GM21381 (cell line): ENCODE results near the gene KCNMA1.

ENCODE experiments used
- ATAC-seq: cut with Tn5 transposase; IDR thresholded peaks from one replicate; pipeline ENCODE4 v1.9.1; 2021; ENCODE audit warnings: mild to moderate bottlenecking, moderate library complexity; ENCODE audit not compliant: unreplicated experiment

Gene KCNMA1

GRCh38 chr10:76945166-76945565 lies 692.4 kb downstream of the KCNMA1 start:
- no peak for ATAC-seq

GRCh38 chr10:76944640-76945039 lies 693.0 kb downstream of the KCNMA1 start:
- ATAC-seq: no peak

GRCh38 chr10:76942628-76943416 lies 694.8 kb downstream of the KCNMA1 start:
- ATAC-seq: no peak

GRCh38 chr10:76939933-76940468 lies 697.6 kb downstream of the KCNMA1 start:
- ATAC-seq: no peak

GRCh38 chr10:76937181-76937600 lies 700.4 kb downstream of the KCNMA1 start:
- no peak for ATAC-seq

GRCh38 chr10:76935941-76936613 lies 701.5 kb downstream of the KCNMA1 start:
- ATAC-seq: no peak

GRCh38 chr10:76928565-76928964 lies 709.0 kb downstream of the KCNMA1 start:
- no peak for ATAC-seq

GRCh38 chr10:76925636-76926405 lies 711.8 kb downstream of the KCNMA1 start:
- no peak for ATAC-seq

- no peak for ATAC-seq
Observed at GRCh38 chr10:76922666-76923065, 714.9 kb downstream of the KCNMA1 start.

GRCh38 chr10:76921383-76922010 lies 716.1 kb downstream of the KCNMA1 start:
- no peak for ATAC-seq

- ATAC-seq: no peak
Observed at GRCh38 chr10:76920581-76920980, 717.0 kb downstream of the KCNMA1 start.

GRCh38 chr10:76918106-76918505 lies 719.5 kb downstream of the KCNMA1 start:
- ATAC-seq: no peak

- ATAC-seq: no peak
Observed at GRCh38 chr10:76917071-76917470, 720.5 kb downstream of the KCNMA1 start.

- ATAC-seq: no peak
Observed at GRCh38 chr10:76916536-76916935, 721.1 kb downstream of the KCNMA1 start.

GRCh38 chr10:76915316-76915715 lies 722.3 kb downstream of the KCNMA1 start:
- no peak for ATAC-seq

- ATAC-seq: no peak
Observed at GRCh38 chr10:76911184-76911583, 726.4 kb downstream of the KCNMA1 start.

GRCh38 chr10:76910184-76910962 lies 727.2 kb downstream of the KCNMA1 start:
- no peak for ATAC-seq

GRCh38 chr10:76906256-76906655 lies 731.4 kb downstream of the KCNMA1 start:
- ATAC-seq: no peak

GRCh38 chr10:76905251-76905650 lies 732.4 kb downstream of the KCNMA1 start:
- ATAC-seq: no peak

- no peak for ATAC-seq
Observed at GRCh38 chr10:76903387-76903945, 734.1 kb downstream of the KCNMA1 start.
